Keratinocyte (primary cell): Measurements from ENCODE around the gene EIF6. TPM values are rescaled to one million over a fixed set of nuclear protein-coding genes. Genes with fewer than 3 reads are reported as not detected.

ENCODE experiments used
- DNase-seq: peaks from one replicate; pipeline ENCODE4 v3.0.0-alpha.2; 2011; ENCODE audit warnings: low read depth, missing footprints, low spot score
- FAIRE-seq: peaks from 2 replicates; lab custom pipeline; 2011; peaks lifted over from hg19 to GRCh38; lab: Jason Lieb, UNC
- H2AFZ ChIP-seq: 2 replicates; pipeline ENCODE4 v1.6.0; 2012; ENCODE audit warnings: low read length, control low read depth, inconsistent platforms; ENCODE audit not compliant: control insufficient read depth
- H3K27ac ChIP-seq: 2 replicates; pipeline ENCODE4 v1.5.1; 2011; ENCODE audit warnings: low read length; ENCODE audit not compliant: control insufficient read depth, insufficient read depth
- H3K27me3 ChIP-seq: 3 replicates; pipeline ENCODE4 v1.6.0; 2011; ENCODE audit warnings: low read length; ENCODE audit not compliant: control insufficient read depth, insufficient read depth; ENCODE audit errors: extremely low read depth
- H3K36me3 ChIP-seq, 2 experiments: 2 replicates in 1 of 2; 3 replicates in 1 of 2; pipeline ENCODE4 v1.5.1; 2011; ENCODE audit warnings: low read length in 2 of 2, mild to moderate bottlenecking in 1 of 2; ENCODE audit not compliant: control insufficient read depth in 2 of 2, insufficient read depth in 2 of 2; ENCODE audit errors: extremely low read depth in 1 of 2
- H3K4me1 ChIP-seq: 3 replicates; pipeline ENCODE4 v1.5.1; 2011; ENCODE audit warnings: low read length; ENCODE audit not compliant: control insufficient read depth, insufficient read depth; ENCODE audit errors: extremely low read depth
- H3K4me2 ChIP-seq: 3 replicates; pipeline ENCODE4 v1.6.0; 2011; ENCODE audit warnings: low read depth, low read length; ENCODE audit not compliant: control insufficient read depth, insufficient read depth; ENCODE audit errors: extremely low read depth
- H3K4me3 ChIP-seq, 3 experiments: fragments of 200-600 bp in 1 of 3; sonication (generic) in 1 of 3; 2 replicates in 2 of 3; 3 replicates in 1 of 3; pipeline ENCODE4 v1.5.1; 2011 to 2016; ENCODE audit warnings: low read length in 3 of 3, mild to moderate bottlenecking in 3 of 3, control low read depth in 2 of 3, inconsistent platforms in 1 of 3, low read depth in 1 of 3, mixed read lengths in 1 of 3, mixed run types in 1 of 3, moderate library complexity in 1 of 3; ENCODE audit not compliant: control insufficient read depth in 2 of 3, insufficient read depth in 2 of 3; ENCODE audit errors: extremely low read depth in 1 of 3
- H3K79me2 ChIP-seq: 2 replicates; pipeline ENCODE4 v1.6.0; 2012; ENCODE audit warnings: low read length; ENCODE audit not compliant: control insufficient read depth, insufficient read depth
- H3K9ac ChIP-seq: 3 replicates; pipeline ENCODE4 v1.6.0; 2011; ENCODE audit warnings: low read length; ENCODE audit not compliant: control insufficient read depth, insufficient read depth; ENCODE audit errors: extremely low read depth
- H3K9me1 ChIP-seq: 3 replicates; pipeline ENCODE4 v1.6.0; 2011; ENCODE audit warnings: low read length; ENCODE audit not compliant: control insufficient read depth, insufficient read depth; ENCODE audit errors: extremely low read depth
- H3K9me3 ChIP-seq: 2 replicates; pipeline ENCODE4 v1.5.1; 2012; ENCODE audit warnings: low read depth, low read length; ENCODE audit not compliant: control insufficient read depth
- H4K20me1 ChIP-seq: 3 replicates; pipeline ENCODE4 v1.6.0; 2011; ENCODE audit warnings: low read length; ENCODE audit not compliant: control insufficient read depth, insufficient read depth; ENCODE audit errors: extremely low read depth
- EZH2 ChIP-seq: IDR thresholded peaks from one replicate; pipeline ENCODE4 v1.6.1; 2012; ENCODE audit warnings: inconsistent platforms, mild to moderate bottlenecking, low read length, moderate library complexity
- dilution Hi-C: fragments of 300-500 bp; cut with MboI; formaldehyde crosslinking; loops from one replicate; pipeline ENCODE4 v1.7.0; 2020; ENCODE audit warnings: low sequenced_read_pairs; ENCODE audit not compliant: extremely low pct_ligation_motif_present
- polyA plus RNA-seq, 5 experiments: library from polyadenylated mRNA; depleted of rRNA in 3 of 5; stranded (reverse) in 3 of 5; stranded (forward) in 1 of 5; unstranded in 1 of 5; fragments of >200 nt; gene quantifications; 1 replicate in 1 of 5; 2 replicates in 3 of 5; 3 replicates in 1 of 5; pipeline versions ENCODE4 v1.2.1 to v1.2.3, GENCODE V29; 2011 to 2012; ENCODE audit warnings: missing spikeins in 2 of 5, low read depth in 1 of 5, low replicate concordance in 1 of 5
- TF ChIP-seq, protein P1 (sequence below), 3 experiments: IDR thresholded peaks in 1 of 3; conservative IDR thresholded peaks in 1 of 3; optimal IDR thresholded peaks in 1 of 3; 2 replicates in 2 of 3; 3 replicates in 1 of 3; pipeline versions ENCODE3 to v1.5.1; 2011; ENCODE audit warnings: low read length in 3 of 3, mild to moderate bottlenecking in 3 of 3, moderate library complexity in 2 of 3, control low read depth in 1 of 3, inconsistent platforms in 1 of 3; ENCODE audit not compliant: insufficient read depth in 2 of 3; ENCODE audit errors: extremely low read depth in 1 of 3

Gene EIF6
- polyA plus RNA-seq, 1 donor (not counting 4 experiments of a cell fraction or from before 2014, with no cell fraction given), result 206 TPM

DNA sequence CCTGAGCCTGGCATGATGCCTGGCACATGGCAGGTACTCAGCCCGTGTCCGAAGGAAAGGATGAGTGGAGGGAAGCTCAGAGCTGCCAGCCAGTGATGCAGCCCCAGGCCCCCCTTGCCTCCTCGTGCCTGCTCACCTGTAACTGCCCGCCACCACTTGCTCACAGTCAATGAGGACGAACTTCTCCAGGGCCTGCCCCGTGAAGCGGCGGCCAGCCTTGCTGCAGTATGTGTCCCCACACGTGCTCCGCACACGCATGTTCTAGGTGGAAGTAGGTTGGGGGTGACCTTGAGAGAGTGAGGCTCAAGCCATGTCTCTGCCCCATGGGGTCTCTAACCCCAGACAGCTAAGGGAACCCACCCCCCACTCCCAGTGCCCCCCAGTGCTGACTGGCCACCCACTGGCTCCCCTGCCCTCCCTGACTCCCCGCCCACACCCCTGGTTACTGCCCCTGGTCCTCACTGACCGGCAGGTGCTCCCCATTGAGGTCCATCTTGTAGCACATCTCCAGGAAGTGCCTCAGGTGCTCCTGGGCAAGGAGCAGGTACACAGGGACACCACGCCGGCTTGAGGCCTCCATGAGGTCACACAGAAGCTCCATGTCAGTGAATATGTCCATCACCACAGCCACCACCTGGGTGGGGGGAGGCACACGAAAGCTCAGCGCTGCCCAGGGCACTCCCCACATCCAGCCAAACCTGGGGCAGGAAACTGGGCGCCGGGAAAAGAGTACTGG, 3.9 kb upstream of the EIF6 start:
- Histone ChIP-seq H3K4me3 (no peak overlapping the region), H3K4me1 (peaks cover 37% of the 10 kb centered on the region), H3K27ac (no peak overlapping the region), H3K27me3 (no peaks in the 10 kb centered on the region), H2AFZ (no peak overlapping the region), H3K79me2 (peaks cover 13% of the 10 kb centered on the region), H4K20me1 (no peaks in the 10 kb centered on the region), H3K9me1 (no peaks in the 10 kb centered on the region), H3K36me3 (peaks cover 0 to 5% of the 10 kb centered on the region in 2 experiments), H3K9me3 (no peaks in the 10 kb centered on the region), H3K9ac (no peak overlapping the region), H3K4me2 (no peak overlapping the region)
- DNase-seq, result no peak
- dilution Hi-C loops, result no loop called here
- no peak for TF ChIP-seq EZH2
- TF ChIP-seq, protein P1, sequence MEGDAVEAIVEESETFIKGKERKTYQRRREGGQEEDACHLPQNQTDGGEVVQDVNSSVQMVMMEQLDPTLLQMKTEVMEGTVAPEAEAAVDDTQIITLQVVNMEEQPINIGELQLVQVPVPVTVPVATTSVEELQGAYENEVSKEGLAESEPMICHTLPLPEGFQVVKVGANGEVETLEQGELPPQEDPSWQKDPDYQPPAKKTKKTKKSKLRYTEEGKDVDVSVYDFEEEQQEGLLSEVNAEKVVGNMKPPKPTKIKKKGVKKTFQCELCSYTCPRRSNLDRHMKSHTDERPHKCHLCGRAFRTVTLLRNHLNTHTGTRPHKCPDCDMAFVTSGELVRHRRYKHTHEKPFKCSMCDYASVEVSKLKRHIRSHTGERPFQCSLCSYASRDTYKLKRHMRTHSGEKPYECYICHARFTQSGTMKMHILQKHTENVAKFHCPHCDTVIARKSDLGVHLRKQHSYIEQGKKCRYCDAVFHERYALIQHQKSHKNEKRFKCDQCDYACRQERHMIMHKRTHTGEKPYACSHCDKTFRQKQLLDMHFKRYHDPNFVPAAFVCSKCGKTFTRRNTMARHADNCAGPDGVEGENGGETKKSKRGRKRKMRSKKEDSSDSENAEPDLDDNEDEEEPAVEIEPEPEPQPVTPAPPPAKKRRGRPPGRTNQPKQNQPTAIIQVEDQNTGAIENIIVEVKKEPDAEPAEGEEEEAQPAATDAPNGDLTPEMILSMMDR (optimal IDR thresholded peaks at IDR 0.05 in 1 of 3, IDR thresholded peaks at IDR 0.05 in 1 of 3, conservative IDR thresholded peaks at IDR 0.05 in 1 of 3; ENCODE audit: extremely low read depth in 1 of 3, insufficient read depth in 2 of 3, low read length in 3 of 3), result no peak
- no peak for FAIRE-seq

DNA sequence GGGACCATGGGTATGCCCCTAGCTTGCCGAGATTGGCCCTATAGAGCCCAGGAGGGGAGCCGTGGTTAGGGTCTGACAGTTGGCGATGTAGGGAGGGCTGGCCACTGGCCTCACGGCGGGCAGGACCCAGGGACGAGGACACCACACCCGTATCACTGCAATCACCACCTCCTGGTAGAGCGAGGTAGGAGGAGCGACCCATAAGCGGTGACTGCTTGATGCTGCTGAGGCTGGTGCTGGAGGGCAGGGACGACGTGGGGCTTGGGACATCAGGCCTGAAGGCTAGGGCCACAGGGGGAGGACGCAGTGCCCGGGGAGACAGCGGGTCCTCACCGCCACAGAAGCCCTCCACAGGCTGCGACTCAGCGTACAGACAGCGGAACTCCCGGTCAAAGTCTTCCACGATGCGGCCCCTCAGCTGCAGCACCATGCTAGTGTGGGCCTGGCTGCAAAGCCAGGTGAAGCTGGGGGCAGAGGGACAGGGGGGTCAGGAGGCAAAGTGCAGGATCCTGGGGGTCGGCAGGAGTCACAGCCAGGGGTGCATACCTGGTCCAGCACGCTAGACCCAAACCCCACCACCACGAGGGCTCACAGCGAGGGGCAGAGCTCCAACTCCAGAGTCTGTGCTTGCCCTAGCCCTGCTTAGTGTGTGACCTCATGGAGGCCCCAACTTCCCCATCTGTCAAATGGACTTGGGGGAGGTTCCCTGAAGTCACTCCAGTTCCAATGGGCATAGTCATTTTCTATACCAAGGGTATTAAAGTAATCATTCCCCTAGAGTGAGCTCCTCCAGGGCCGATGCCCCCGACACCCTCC, 3.1 kb upstream of the EIF6 start:
- Histone ChIP-seq H3K4me3 (no peak overlapping the region), H3K27me3 (no peaks in the 10 kb centered on the region), H3K36me3 (peaks cover 0 to 10% of the 10 kb centered on the region in 2 experiments), H3K4me2 (no peak overlapping the region), H3K79me2 (peaks cover 21% of the 10 kb centered on the region), H3K4me1 (peaks cover 40% of the 10 kb centered on the region), H2AFZ (no peak overlapping the region), H4K20me1 (no peaks in the 10 kb centered on the region), H3K27ac (no peak overlapping the region), H3K9me3 (no peaks in the 10 kb centered on the region), H3K9me1 (no peaks in the 10 kb centered on the region), H3K9ac (no peak overlapping the region)
- dilution Hi-C loops, result no loop called here
- DNase-seq, result no peak
- TF ChIP-seq EZH2, result no peak
- TF ChIP-seq, protein P1 (optimal IDR thresholded peaks at IDR 0.05 in 1 of 3, IDR thresholded peaks at IDR 0.05 in 1 of 3, conservative IDR thresholded peaks at IDR 0.05 in 1 of 3; ENCODE audit: extremely low read depth in 1 of 3, insufficient read depth in 2 of 3, low read length in 3 of 3), result no peak
- no peak for FAIRE-seq
